IMR-90 (cell line): Measurements from ENCODE around the gene ZNF670.

ENCODE experiments used
- CHD1 ChIP-seq: IDR thresholded peaks from 2 replicates; pipeline ENCODE4 v1.6.1; 2012; ENCODE audit warnings: low read depth, low read length, improper control_type of control experiment
- CTCF ChIP-seq: conservative IDR thresholded peaks from 2 replicates; pipeline ENCODE4 v1.5.1; 2012; ENCODE audit warnings: mild to moderate bottlenecking, low read depth, low read length, improper control_type of control experiment
- ELK1 ChIP-seq: fragments of 150-350 bp; IDR thresholded peaks from 2 replicates; pipeline ENCODE4 v1.6.1; 2016; ENCODE audit warnings: low read depth, mild to moderate bottlenecking, low read length, moderate library complexity, borderline replicate concordance
- FOS ChIP-seq: fragments of 150-350 bp; IDR thresholded peaks from 2 replicates; pipeline ENCODE4 v1.6.1; 2016; ENCODE audit warnings: low read depth, low read length
- MAFK ChIP-seq: IDR thresholded peaks from 2 replicates; pipeline ENCODE4 v1.6.1; 2012; ENCODE audit warnings: low read depth, low read length, improper control_type of control experiment
- MAZ ChIP-seq: IDR thresholded peaks from 2 replicates; pipeline ENCODE4 v1.6.1; 2012; ENCODE audit warnings: low read depth, mild to moderate bottlenecking, low read length, improper control_type of control experiment, moderate library complexity, borderline replicate concordance
- MXI1 ChIP-seq: IDR thresholded peaks from 2 replicates; pipeline ENCODE4 v1.6.1; 2012; ENCODE audit warnings: low read depth, mild to moderate bottlenecking, low read length, moderate library complexity, borderline replicate concordance
- NFE2L2 ChIP-seq: fragments of 150-350 bp; IDR thresholded peaks from 2 replicates; pipeline ENCODE4 v1.6.1; 2016; ENCODE audit warnings: low read depth, mild to moderate bottlenecking, low read length
- POLR2A ChIP-seq: IDR thresholded peaks from 2 replicates; pipeline ENCODE4 v1.6.1; 2012; ENCODE audit warnings: mild to moderate bottlenecking, low read depth, low read length
- RCOR1 ChIP-seq: IDR thresholded peaks from 2 replicates; pipeline ENCODE4 v1.6.1; 2012; ENCODE audit warnings: mild to moderate bottlenecking, low read length, improper control_type of control experiment; ENCODE audit not compliant: insufficient replicate concordance
- RFX5 ChIP-seq: IDR thresholded peaks from 2 replicates; pipeline ENCODE4 v1.8.0; 2012; ENCODE audit warnings: low read depth, mild to moderate bottlenecking, low read length, moderate library complexity
- USF2 ChIP-seq: fragments of 150-350 bp; IDR thresholded peaks from 2 replicates; pipeline ENCODE4 v1.6.1; 2017; ENCODE audit warnings: mild to moderate bottlenecking, antibody characterized with exemption, low read length, low read depth

GRCh38 chr1:247077876-247078257 lies 744 bp downstream of the ZNF670 start:
- TF ChIP-seq CTCF (no peak), POLR2A (no peak), USF2 (no peak), MXI1 (no peak), ELK1 (no peak), MAFK (no peak), FOS (no peak), CHD1 (no peak), MAZ (no peak), NFE2L2 (no peak), RFX5 (no peak), RCOR1 (no peak)
